Neural progenitor cell (in vitro differentiated cells): ENCODE measurements around the gene RAB31. TPM values are rescaled to one million over a fixed set of nuclear protein-coding genes. Genes with fewer than 3 reads are reported as not detected.

Source experiments
- DNase-seq: peaks from one replicate; pipeline ENCODE4 v3.0.0-alpha.2; 2016; ENCODE audit warnings: low spot score
- H2AFZ ChIP-seq: fragments of 200-600 bp; sonication (generic); replicated peaks from 2 replicates; pipeline ENCODE4 v1.6.1; 2016; ENCODE audit warnings: antibody characterized with exemption
- H3F3A ChIP-seq: fragments of 200-600 bp; sonication (generic); 2 replicates; pipeline ENCODE4 v1.6.1; 2016; ENCODE audit warnings: antibody characterized with exemption, low read depth
- H3K27ac ChIP-seq: fragments of 200-600 bp; sonication (generic); 2 replicates; pipeline ENCODE4 v1.5.1; 2016; ENCODE audit warnings: mild to moderate bottlenecking
- H3K27me3 ChIP-seq: fragments of 200-600 bp; sonication (generic); 2 replicates; pipeline ENCODE4 v1.6.1; 2016; ENCODE audit warnings: mild to moderate bottlenecking, moderate library complexity
- H3K36me3 ChIP-seq: fragments of 200-600 bp; sonication (generic); 2 replicates; pipeline ENCODE4 v1.5.1; 2016
- H3K4me1 ChIP-seq: fragments of 200-600 bp; sonication (generic); 2 replicates; pipeline ENCODE4 v1.6.1; 2016; ENCODE audit warnings: mixed run types
- H3K4me2 ChIP-seq: fragments of 200-600 bp; sonication (generic); 2 replicates; pipeline ENCODE4 v1.6.1; 2016
- H3K4me3 ChIP-seq: fragments of 200-600 bp; sonication (generic); 2 replicates; pipeline ENCODE4 v1.5.1; 2016
- H3K79me2 ChIP-seq: fragments of 200-600 bp; sonication (generic); 2 replicates; pipeline ENCODE4 v1.6.1; 2016; ENCODE audit warnings: low read depth
- H3K9ac ChIP-seq: fragments of 200-600 bp; sonication (generic); 2 replicates; pipeline ENCODE4 v1.6.1; 2016
- H3K9me3 ChIP-seq: fragments of 200-600 bp; sonication (generic); 2 replicates; pipeline ENCODE4 v1.5.1; 2016; ENCODE audit warnings: low read depth
- H4K20me1 ChIP-seq: fragments of 200-600 bp; sonication (generic); 2 replicates; pipeline ENCODE4 v1.6.1; 2016; ENCODE audit warnings: low read depth
- H3K27ac Mint-ChIP-seq: 3 replicates; pipeline ENCODE4 v1.8.0; 2021; ENCODE audit warnings: mixed read lengths
- H3K27me3 Mint-ChIP-seq: 2 replicates; pipeline ENCODE4 v1.8.0; 2022; ENCODE audit warnings: low read depth, mild to moderate bottlenecking, inconsistent platforms, moderate library complexity, mixed read lengths; ENCODE audit not compliant: insufficient read depth
- H3K36me3 Mint-ChIP-seq: 3 replicates; pipeline ENCODE4 v1.8.0; 2021; ENCODE audit warnings: mixed read lengths
- H3K4me1 Mint-ChIP-seq: 3 replicates; pipeline ENCODE4 v1.8.0; 2021; ENCODE audit warnings: mixed read lengths
- H3K4me3 Mint-ChIP-seq: 3 replicates; pipeline ENCODE4 v1.8.0; 2021; ENCODE audit warnings: mild to moderate bottlenecking, moderate library complexity, mixed read lengths
- H3K9me3 Mint-ChIP-seq: 3 replicates; pipeline ENCODE4 v1.8.0; 2020; ENCODE audit warnings: mixed read lengths
- CTCF ChIP-seq: fragments of 200-600 bp; sonication (generic); IDR thresholded peaks from 2 replicates; pipeline ENCODE4 v1.5.1; 2017; ENCODE audit warnings: antibody characterized with exemption, mild to moderate bottlenecking
- EZH2 ChIP-seq: fragments of 200-600 bp; sonication (generic); IDR thresholded peaks from 2 replicates; pipeline ENCODE4 v1.6.1; 2017; ENCODE audit warnings: antibody characterized with exemption, mild to moderate bottlenecking, moderate library complexity
- EZH2phosphoT487 ChIP-seq: fragments of 200-600 bp; sonication (generic); IDR thresholded peaks from 2 replicates; pipeline ENCODE4 v1.6.1; 2017; ENCODE audit warnings: antibody characterized with exemption
- total RNA-seq: library from RNA; depleted of rRNA; stranded (reverse); fragments of >200 nt; gene quantifications from 2 replicates; pipeline ENCODE4 v1.2.3, GENCODE V29; 2015; ENCODE audit warnings: low replicate concordance

Gene RAB31
- total RNA-seq, 1 donor from 2014 or later = 5.0 TPM

- H3K79me2 ChIP-seq = no peaks in the 10 kb centered on the region
- Mint-ChIP-seq H3K27ac (no peak overlapping the region), H3K4me3 (no peak overlapping the region), H3K9me3 (peaks cover 17% of the 10 kb centered on the region), H3K27me3 (peaks cover 2% of the 10 kb centered on the region), H3K36me3 (no peaks in the 10 kb centered on the region), H3K4me1 (no peaks in the 10 kb centered on the region)
- H4K20me1 ChIP-seq = no peaks in the 10 kb centered on the region
- H3K36me3 ChIP-seq = no peaks in the 10 kb centered on the region
- no peaks in the 10 kb centered on the region for H3K9me3 ChIP-seq
- no peak for DNase-seq
- no peaks in the 10 kb centered on the region for H3K27me3 ChIP-seq
- no peak overlapping the region for H3K4me3 ChIP-seq
- peaks cover 7% of the 10 kb centered on the region for H3K4me1 ChIP-seq
- no peak overlapping the region for H3K27ac ChIP-seq
- no peak overlapping the region for H2AFZ ChIP-seq
- no peak for TF ChIP-seq EZH2phosphoT487
- no peak for TF ChIP-seq CTCF
- no peak for TF ChIP-seq EZH2
- H3F3A ChIP-seq = no peaks in the 10 kb centered on the region
- H3K4me2 ChIP-seq = no peak overlapping the region
- H3K9ac ChIP-seq = no peak overlapping the region
Observed at GRCh38 chr18:9679125-9679524, 29.0 kb upstream of the RAB31 start.

GRCh38 chr18:9681217-9681616 lies 26.9 kb upstream of the RAB31 start:
- Histone ChIP-seq H3K27me3 (no peaks in the 10 kb centered on the region), H3F3A (no peaks in the 10 kb centered on the region), H3K79me2 (no peaks in the 10 kb centered on the region), H3K9me3 (no peaks in the 10 kb centered on the region), H3K9ac (no peak overlapping the region), H4K20me1 (no peaks in the 10 kb centered on the region), H3K36me3 (no peaks in the 10 kb centered on the region), H2AFZ (no peak overlapping the region), H3K4me1 (peaks cover 7% of the 10 kb centered on the region), H3K4me3 (no peak overlapping the region), H3K4me2 (no peak overlapping the region), H3K27ac (no peak overlapping the region)
- Mint-ChIP-seq H3K36me3 (no peaks in the 10 kb centered on the region), H3K27ac (no peak overlapping the region), H3K4me3 (no peak overlapping the region), H3K4me1 (no peaks in the 10 kb centered on the region), H3K9me3 (peaks cover 14% of the 10 kb centered on the region), H3K27me3 (peaks cover 6% of the 10 kb centered on the region)
- peak; percentile 46 for DNase-seq
- no peak for TF ChIP-seq CTCF
- peak; percentile 58 for TF ChIP-seq EZH2phosphoT487

- Histone ChIP-seq H3K27ac (no peak overlapping the region), H3K9ac (no peak overlapping the region), H3F3A (no peaks in the 10 kb centered on the region), H2AFZ (no peak overlapping the region), H3K4me2 (no peak overlapping the region), H3K36me3 (no peaks in the 10 kb centered on the region), H3K79me2 (no peaks in the 10 kb centered on the region), H4K20me1 (no peaks in the 10 kb centered on the region), H3K9me3 (no peaks in the 10 kb centered on the region), H3K4me3 (no peak overlapping the region), H3K4me1 (peaks cover 7% of the 10 kb centered on the region), H3K27me3 (no peaks in the 10 kb centered on the region)
- no peak for DNase-seq
- no peaks in the 10 kb centered on the region for H3K36me3 Mint-ChIP-seq
- peaks cover 9% of the 10 kb centered on the region for H3K27me3 Mint-ChIP-seq
- no peak for TF ChIP-seq EZH2phosphoT487
- no peak for TF ChIP-seq EZH2
- TF ChIP-seq CTCF = no peak
- no peak overlapping the region for H3K4me3 Mint-ChIP-seq
- H3K27ac Mint-ChIP-seq = no peak overlapping the region
- peaks cover 5% of the 10 kb centered on the region for H3K9me3 Mint-ChIP-seq
- no peaks in the 10 kb centered on the region for H3K4me1 Mint-ChIP-seq
Observed at GRCh38 chr18:9682572-9682971, 25.5 kb upstream of the RAB31 start.
